Sciatic nerve (tissue), 2 donors: Measurements from ENCODE around the gene PPBP. TPM values are rescaled to one million over a fixed set of nuclear protein-coding genes. Genes with fewer than 3 reads are reported as not detected.
A peak's percentile ranks its signal among the peaks of the same experiment; 100 is the strongest.
"Not testable (repeated sequence)": the region's sequence is repeated elsewhere in the genome, so short reads cannot be mapped to it uniquely, and the experiment has no call there.

ENCODE experiments used
- ATAC-seq: fragments of 200-7000 bp; cut with Tn5 transposase; one replicate; pipeline ENCODE4 v1.9.1; 2020; ENCODE audit warnings: mild to moderate bottlenecking, moderate library complexity
- DNase-seq: peaks from one replicate; pipeline ENCODE4 v3.0.0-alpha.2; 2020; ENCODE audit warnings: low spot score
- intact Hi-C: fragments of 100-400 bp; cut with DNase I; formaldehyde crosslinking; loops from one replicate; pipeline ENCODE4 v1.14.2; 2022
- total RNA-seq: library from RNA; stranded (reverse); fragmentation: NEBNext Ultra II Directional; extraction: Animal tissue kit (Norgen Biotek cat#: 25700); gene quantifications from one replicate; pipeline ENCODE4 v1.2.1, GENCODE V29; 2021
- donor health status: DM: no; HTN: no; CAD: no.
- donor health status: DM: no; HTN: no; CAD: no.

PPBP gene
- total RNA-seq, 1 donor from 2014 or later = 10.9 TPM

DNA sequence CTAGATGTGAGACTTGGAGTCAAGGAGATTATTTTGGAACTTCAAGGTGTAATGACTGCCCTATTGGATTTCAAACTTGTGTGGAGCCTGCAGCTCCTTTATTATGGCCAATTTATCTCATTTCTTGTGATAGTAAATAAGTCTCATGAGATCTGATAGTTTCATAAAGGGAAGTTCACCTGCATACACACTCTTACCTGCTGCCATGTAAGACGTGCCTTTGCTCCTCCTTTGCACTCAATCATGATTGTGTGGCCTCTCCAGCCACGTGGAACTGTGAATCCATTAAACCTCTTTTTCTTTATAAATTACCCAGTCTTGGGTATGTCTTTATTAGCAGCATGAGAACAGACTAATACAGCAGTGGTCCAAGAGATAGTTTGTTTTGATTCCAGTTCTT, 25.3 kb downstream of the PPBP start:
- intact Hi-C loops = no loop called here
- ATAC-seq = no peak
- DNase-seq = no peak

DNA sequence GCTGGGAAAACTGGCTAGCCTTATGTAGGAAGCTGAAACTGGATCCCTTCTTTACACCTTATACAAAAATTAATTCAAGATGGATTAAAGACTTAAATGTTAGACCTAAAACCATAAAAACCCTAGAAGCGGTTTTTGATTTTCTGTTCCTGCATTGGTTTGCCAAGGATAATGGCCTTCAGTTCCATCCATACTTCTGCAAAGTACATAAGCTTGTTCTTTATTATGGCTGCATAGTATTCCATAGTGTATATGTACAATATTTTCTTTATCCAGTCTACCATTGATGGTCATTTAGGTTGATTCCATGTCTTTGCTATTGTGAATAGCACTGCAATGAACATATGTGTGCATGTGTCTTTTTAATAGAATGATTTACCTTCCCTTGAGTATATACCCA, 28.9 kb downstream of the PPBP start:
- intact Hi-C loops, DNase-seq, ATAC-seq: not testable (repeated sequence)

DNA sequence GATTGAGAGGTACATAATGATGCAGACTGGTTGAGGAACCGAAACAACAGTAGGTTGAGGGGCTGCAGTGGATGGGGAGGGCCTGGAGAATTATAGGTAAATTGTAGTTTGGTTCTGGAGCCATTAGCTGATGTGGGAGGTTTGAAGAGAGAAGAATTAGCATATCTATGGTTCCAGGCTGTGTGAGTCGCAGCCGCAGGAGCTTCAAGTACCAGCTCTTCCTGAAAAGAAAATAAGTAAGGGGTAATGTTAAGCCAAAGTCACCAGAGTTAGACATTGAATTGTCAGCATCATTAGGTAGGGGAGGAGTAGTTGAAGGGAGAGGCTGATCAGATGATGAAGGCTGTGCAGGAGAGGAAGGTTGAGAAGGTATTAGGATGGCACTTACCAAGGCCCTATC, 35.6 kb downstream of the PPBP start:
- intact Hi-C loops = no loop called here
- DNase-seq (no peak), ATAC-seq (no peak)

- DNase-seq, ATAC-seq, intact Hi-C loops: not testable (repeated sequence)
Measured at GRCh38 chr4:73950376-73950920, 37.5 kb downstream of the PPBP start.

DNA sequence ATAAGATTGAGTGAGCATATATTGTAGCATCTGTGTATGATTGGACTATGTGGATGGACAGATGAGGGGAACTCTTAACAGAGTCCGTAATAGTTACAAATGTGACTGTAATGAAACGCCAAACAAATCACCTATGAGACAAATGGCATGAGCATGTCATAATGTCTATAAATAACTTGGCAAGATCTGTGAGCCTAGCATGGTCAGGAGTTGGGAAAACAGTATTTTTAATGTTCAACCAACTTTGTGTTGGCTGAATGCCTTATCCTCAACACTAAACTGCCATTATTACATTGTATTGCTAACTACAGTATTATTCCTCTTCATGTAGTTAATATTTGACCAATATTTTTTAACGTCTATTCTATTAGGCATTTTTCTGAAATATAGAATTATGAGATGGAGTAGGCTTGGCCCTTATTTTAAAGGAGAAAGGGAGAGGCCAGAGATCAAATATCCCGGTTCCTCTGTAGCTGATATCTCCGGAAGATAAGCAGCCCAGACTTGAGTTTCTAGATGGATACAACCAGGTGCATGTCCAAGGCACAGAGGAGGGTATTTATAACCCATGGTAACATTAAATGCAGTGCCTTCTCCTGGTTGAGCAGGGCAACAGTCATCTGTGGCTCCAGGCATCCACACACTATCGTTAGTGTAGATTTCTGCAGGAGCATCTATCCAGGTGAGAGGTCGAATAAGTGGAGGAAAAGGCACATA, 38.8 kb downstream of the PPBP start:
- ATAC-seq = no peak
- intact Hi-C loops = no loop called here
- DNase-seq = no peak

DNA sequence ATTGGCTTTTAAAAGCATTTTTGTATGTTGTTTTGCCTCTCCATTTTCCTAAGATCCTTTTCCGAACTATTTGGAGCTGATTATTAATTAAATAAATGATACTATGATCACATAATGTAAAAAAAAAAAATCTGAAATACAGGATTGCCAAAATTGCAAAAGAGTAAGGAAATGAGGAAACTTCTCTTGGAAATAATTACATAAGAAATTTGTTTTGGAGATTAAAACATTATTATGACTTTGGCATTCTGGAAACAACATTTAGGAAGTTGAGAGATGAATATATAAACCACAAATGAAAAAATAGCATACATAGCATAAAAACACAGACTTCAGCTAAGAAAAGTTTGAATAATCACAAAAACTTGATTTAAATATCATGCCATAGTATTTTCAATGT, 39.7 kb downstream of the PPBP start:
- intact Hi-C loops = no loop called here
- ATAC-seq (no peak), DNase-seq (no peak)

- intact Hi-C loops = no loop called here
- DNase-seq (no peak), ATAC-seq (no peak)
Measured at GRCh38 chr4:73947239-73947985, 40.6 kb downstream of the PPBP start.

DNA sequence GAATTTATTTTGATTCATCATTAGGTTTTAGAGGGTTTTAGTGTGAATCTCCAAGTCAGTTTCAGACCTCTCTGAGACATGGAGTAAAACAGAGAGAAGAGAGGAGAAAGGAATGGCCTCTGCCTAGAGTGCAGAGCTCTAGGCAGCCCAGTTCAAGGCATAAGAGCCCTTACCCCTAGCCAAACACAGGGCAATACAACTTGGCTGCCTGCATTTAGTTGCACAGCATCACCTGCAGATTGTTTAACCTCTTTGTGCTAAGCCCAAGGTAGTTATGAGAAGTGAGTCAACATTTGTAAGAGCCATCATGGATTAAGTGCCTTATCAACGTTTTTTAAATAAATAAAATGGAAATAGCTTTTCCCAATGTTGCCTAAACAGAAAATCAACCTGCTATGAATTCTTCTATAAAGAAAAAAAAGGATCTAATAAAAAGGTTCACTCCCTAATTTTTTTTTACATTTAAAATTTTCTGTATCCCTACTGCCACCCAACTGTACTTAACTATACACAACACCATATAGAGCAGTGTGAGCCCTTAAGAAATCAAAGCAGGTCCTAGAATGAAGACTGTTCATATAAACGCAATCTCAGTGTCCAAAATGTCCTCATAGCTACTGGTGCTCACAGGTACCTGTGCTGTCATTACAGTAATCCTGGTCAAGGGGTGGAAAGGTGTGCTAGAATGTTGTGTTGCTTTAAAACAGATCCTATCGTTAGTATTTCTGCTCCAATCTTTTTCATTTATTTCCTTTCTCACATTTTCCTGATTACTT, 42.1 kb downstream of the PPBP start:
- no peak for DNase-seq
- ATAC-seq = no peak
- intact Hi-C loops = no loop called here

- intact Hi-C loops = no loop called here
- no peak for ATAC-seq
- DNase-seq = no peak
Measured at GRCh38 chr4:73945140-73945539, 42.9 kb downstream of the PPBP start.

DNA sequence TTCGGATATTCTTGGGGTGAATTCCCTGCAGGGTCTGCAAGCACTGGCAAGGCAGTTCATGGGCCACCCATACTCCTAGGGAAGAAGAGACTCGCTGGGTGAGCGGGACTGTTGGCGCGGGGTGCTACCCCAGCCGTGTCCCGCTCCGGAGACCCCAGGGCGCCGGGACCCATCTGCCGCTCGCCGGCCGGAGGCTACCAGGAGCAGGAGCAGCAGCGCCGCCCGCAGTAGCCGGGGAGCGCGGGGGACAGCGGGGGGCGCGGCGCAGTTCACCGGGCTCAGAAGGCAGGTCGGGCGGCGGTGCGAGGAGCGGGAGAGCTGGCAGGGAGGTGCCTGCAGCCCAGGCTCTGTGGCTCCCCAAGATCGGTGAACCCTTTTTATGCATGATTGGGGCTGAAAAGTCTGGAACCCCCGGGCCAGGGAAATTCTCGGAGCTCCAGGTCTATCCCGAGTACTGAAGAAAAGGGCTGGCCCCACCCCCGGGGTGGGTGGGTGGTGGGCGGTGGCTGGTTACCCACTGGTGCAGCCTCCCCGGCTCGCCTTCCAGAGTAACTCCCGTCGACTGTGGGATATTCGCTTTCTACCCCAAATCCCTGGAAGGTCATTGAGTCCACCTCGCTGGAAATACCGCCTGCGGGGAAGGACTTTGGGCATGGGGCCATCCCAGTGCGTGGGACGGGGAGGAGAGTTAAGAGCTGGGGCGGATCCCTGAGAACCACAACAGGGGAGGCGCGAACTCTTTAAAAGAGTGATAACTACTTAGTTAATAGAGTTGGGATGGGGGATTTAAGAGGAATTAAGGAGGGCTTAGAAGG, 43.7 kb downstream of the PPBP start:
- DNase-seq = no peak
- ATAC-seq = peak; percentile 46
- intact Hi-C loops = no loop called here

- no peak for DNase-seq
- intact Hi-C loops = no loop called here
- ATAC-seq = no peak
Measured at GRCh38 chr4:73943555-73943954, 44.4 kb downstream of the PPBP start.

- ATAC-seq (no peak), DNase-seq (no peak)
- intact Hi-C loops = no loop called here
Measured at GRCh38 chr4:73936969-73937368, 51.0 kb downstream of the PPBP start.

Other genes starting within 250 kb of the PPBP start
- 33.0 TPM for gene CXCL8, start 247.6 kb downstream of the PPBP start, total RNA-seq
- gene CXCL6, start 151.5 kb downstream of the PPBP start, total RNA-seq = 2.8 TPM
- gene PF4V1, start 134.9 kb downstream of the PPBP start, total RNA-seq = not detected
- 11.6 TPM for gene CXCL1, start 118.8 kb downstream of the PPBP start, total RNA-seq
- 2.8 TPM for gene PF4, start 6.2 kb downstream of the PPBP start, total RNA-seq
- 3.3 TPM for gene CXCL5, start 10.5 kb upstream of the PPBP start, total RNA-seq
- gene CXCL3, start 50.5 kb upstream of the PPBP start, total RNA-seq = 6.9 TPM
- gene CXCL2, start 111.0 kb upstream of the PPBP start, total RNA-seq = 26.4 TPM
- 18.4 TPM for gene MTHFD2L, start 169.9 kb upstream of the PPBP start, total RNA-seq